ENCODE measurements around the gene IVNS1ABP.

- TF ChIP-seq CTCF (IDR thresholded peaks at IDR 0.05; ENCODE audit: extremely low read depth in 1 of 2, insufficient read depth in 1 of 2, low read depth in 1 of 2, low read length in 2 of 2) (no peak), POLR2A (IDR thresholded peaks at IDR 0.05; ENCODE audit: low read depth, low read length) (no peak)
Observed at GRCh38 chr1:185297982-185298381, 19.1 kb downstream of the IVNS1ABP start.

Data from endothelial cell of umbilical vein (primary cell).